GM21381 (cell line): ENCODE data around the gene CETN1.

Source experiments
- ATAC-seq: cut with Tn5 transposase; IDR thresholded peaks from one replicate; pipeline ENCODE4 v1.9.1; 2021; ENCODE audit warnings: mild to moderate bottlenecking, moderate library complexity; ENCODE audit not compliant: unreplicated experiment

Gene CETN1

DNA sequence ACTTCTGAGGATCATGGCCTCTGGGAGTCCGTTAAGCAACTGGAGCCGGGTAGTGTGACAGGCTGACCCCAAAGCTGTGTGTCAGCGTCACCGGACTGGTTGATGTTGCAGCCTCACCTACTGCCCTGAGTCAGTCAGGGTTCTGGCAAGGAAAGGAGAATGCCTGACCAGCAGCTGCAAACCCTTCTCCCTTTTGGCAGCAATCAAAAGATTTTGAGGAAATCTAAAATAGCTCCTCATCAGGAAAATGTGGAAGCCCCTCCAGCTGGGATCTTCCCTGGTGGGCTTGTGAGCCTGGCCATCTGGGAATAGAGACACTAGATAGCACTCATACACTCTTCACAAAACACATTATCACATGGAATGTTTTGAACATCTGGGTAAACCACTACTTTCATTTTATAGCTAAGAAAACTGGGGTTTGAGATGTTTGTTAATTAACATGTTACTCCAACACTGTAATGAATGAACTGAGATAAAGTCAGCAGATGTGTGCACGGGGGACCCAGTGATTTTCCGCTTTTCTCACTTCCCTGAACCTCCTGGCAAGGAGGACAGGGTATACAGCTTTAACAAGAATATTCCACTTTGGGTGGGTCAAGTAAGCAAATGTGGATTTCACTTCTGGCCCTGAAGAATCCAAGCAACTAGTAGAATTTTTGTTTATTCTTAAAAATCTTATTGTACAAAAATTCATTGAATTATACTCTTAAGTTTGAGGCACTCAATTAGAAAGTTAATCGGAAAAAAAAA is 41.3 kb downstream of the CETN1 start:
- no peak for ATAC-seq

DNA sequence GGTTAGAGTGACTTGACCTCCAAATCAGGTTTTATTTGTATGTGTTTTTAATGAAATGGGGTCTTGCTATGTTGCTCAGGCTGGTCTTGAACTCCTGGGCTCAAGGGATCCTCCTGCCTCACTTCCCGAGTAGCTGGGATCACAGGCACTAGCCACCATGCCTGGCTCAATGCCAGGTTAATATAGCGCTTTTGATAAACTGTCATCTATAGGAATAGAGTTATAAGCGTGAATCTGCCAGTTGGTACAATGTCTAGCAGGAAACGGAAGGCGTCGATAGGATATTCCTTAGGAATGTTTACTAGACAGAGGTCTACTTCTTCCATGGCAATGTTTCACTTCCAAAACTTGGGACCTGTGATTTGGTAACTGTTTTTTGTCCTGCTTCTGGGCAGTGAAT is 42.1 kb downstream of the CETN1 start:
- no peak for ATAC-seq

DNA sequence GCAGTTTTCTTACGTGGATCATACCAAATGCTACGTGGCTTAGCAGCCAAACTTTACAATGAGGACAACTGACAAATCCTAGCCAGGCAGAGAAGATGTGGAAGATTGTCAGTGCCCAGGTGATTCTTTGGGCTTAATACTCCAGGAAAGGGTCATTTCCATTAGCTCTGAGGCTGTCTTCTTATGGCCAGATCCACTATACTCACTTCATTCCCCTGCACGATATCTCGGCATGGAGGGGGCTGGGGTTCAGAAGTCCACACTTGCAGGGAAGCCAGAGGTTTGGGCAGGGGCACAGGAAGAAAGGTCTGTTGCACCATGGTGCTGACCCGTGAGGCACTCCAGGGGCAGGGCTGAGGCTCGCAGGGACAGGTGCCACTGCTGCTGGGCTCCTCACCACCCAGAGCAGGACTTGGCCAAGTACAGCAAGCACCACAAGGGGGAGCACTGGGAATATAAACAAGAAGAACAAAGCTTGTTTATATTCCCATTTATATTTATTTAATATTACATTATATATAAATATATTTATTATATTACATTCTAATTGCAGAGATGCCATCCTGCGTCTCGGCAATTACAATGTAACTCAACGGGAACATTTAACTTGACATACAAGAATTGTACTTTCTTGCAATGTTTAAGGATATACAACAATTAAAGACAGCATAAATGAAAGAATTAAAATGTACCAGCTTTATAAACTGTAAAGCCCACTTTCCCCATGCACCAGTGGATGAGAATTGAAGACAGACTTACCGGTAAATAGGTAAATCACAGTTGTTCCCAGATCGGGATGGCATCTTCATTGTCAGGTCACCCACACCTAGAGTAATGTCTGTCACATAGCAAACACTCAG is 43.8 kb downstream of the CETN1 start:
- ATAC-seq = no peak

DNA sequence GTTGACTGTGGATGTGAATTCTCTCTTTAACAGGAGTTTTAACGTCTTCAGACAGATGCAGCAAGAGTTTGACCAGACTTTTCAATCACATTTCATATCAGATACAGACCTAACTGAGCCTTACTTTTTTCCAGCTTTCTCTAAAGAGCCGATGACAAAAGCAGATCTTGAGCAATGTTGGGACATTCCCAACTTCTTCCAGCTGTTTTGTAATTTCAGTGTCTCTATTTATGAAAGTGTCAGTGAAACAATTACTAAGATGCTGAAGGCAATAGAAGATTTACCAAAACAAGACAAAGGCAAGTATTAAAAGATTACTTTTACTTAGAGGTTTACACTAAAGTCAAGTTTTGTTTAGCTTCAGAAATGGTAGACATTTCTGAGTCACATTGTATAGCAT is 47.1 kb downstream of the CETN1 start:
- ATAC-seq = no peak

DNA sequence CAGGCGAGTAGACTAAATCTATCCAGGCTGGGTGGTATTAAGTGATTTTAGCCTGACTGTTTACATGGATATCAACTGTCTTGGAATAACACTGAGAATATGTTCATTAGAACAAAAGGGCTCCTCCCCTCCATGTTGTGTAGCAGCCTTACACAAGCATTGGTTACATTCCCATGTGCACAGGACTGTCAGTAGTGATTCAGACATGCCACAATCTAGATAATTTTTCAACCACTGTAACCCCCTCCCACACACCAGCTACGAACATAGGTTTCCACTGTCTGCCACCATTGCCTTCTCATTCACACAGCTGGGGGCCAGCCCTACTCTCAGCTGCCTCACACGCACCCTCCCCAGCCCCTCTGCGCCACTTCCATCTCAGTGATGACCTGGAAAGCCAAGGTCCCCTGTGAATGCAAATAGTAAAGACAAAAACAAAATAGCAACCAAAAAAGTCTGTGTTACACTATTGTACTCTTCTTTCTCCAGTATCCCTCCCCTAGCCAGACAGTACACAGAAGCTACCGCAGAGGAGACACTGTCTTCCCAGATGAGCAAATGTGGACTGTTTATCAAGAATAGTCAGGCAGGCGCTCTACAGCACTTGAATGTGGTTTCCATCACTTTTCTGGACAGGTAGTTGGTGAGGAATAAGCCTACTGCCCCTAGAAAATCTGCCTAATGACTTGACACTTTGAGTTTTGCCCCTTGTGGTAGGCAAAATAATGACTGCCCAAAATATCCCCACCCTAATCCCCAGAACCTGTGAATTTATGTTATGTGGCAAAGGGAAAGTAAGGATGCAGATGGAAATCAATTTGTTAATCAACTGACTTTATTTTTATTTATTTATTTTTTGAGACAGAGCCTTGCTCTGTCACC is 49.3 kb downstream of the CETN1 start:
- ATAC-seq = no peak

DNA sequence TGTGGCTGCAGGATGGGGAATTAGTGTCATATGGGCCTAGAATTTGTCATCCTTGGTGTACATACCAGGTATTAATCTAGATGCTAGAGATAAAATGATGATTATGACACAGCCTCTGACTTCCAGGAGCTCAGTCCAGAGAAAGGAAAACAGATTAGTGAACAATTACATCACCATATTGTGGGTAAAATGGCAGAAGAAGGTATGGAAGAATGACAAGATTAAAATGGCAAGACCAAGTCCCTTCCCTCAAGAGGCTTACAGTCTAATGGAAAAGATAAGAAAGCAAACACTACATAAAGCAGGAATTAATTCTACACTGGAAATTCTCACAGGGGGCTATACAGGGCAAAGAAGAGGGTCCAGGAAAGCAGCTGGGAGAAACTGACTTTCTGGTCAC is 51.4 kb downstream of the CETN1 start:
- ATAC-seq = no peak
